Left ventricle myocardium inferior (tissue), 1 donor: ENCODE results near the gene RAB3IP. TPM values are rescaled to one million over a fixed set of nuclear protein-coding genes. Genes with fewer than 3 reads are reported as not detected.

Experiments
- DNase-seq: peaks from one replicate; pipeline ENCODE4 v3.0.0-alpha.2; 2020
- H3K27ac ChIP-seq: fragments of 200-600 bp; replicated peaks from 2 replicates; pipeline ENCODE4 v1.8.0; 2021
- H3K27me3 ChIP-seq: fragments of 200-600 bp; 2 replicates; pipeline ENCODE4 v1.8.0; 2021; ENCODE audit warnings: low read depth
- H3K36me3 ChIP-seq: fragments of 200-600 bp; 2 replicates; pipeline ENCODE4 v1.8.0; 2021
- H3K4me1 ChIP-seq: fragments of 200-600 bp; 2 replicates; pipeline ENCODE4 v1.8.0; 2021
- H3K4me3 ChIP-seq: fragments of 200-600 bp; 2 replicates; pipeline ENCODE4 v1.8.0; 2021; ENCODE audit warnings: mild to moderate bottlenecking, moderate library complexity
- H3K9me3 ChIP-seq: fragments of 200-600 bp; replicated peaks from 2 replicates; pipeline ENCODE4 v1.8.0; 2021
- CTCF ChIP-seq: fragments of 200-600 bp; IDR thresholded peaks from 2 replicates; pipeline ENCODE4 v1.8.0; 2021; ENCODE audit warnings: antibody characterized with exemption, mild to moderate bottlenecking, borderline replicate concordance
- intact Hi-C: fragments of 100-400 bp; cut with micrococcal nuclease; formaldehyde crosslinking; loops from one replicate; pipeline ENCODE4 v1.11.0; 2022
- total RNA-seq: library from RNA; stranded (reverse); fragmentation: NEBNext Ultra II Directional; extraction: Animal tissue kit (Norgen Biotek cat#: 25700); gene quantifications from one replicate; pipeline ENCODE4 v1.2.1, GENCODE V29; 2021
- donor health status: DM: no; HTN: yes; CAD: no; lungs with severe emphysema.

RAB3IP gene
- total RNA-seq, 1 donor from 2014 or later, result 23.0 TPM

GRCh38 chr12:69836015-69836414 is 97.4 kb downstream of the RAB3IP start:
- no peaks in the 10 kb centered on the region for H3K27me3 ChIP-seq
- no peaks in the 10 kb centered on the region for H3K36me3 ChIP-seq
- peaks cover 6% of the 10 kb centered on the region for H3K4me1 ChIP-seq
- no peak overlapping the region for H3K27ac ChIP-seq
- no peak overlapping the region for H3K4me3 ChIP-seq
- intact Hi-C loops, result no loop called here
- no peaks in the 10 kb centered on the region for H3K9me3 ChIP-seq
- TF ChIP-seq CTCF, result no peak
- no peak for DNase-seq

GRCh38 chr12:69837191-69837590 is 98.5 kb downstream of the RAB3IP start:
- no peaks in the 10 kb centered on the region for H3K9me3 ChIP-seq
- no peaks in the 10 kb centered on the region for H3K27me3 ChIP-seq
- no peak for TF ChIP-seq CTCF
- H3K27ac ChIP-seq, result no peak overlapping the region
- H3K4me3 ChIP-seq, result no peak overlapping the region
- DNase-seq, result no peak
- intact Hi-C loops, result no loop called here
- H3K4me1 ChIP-seq, result peaks cover 6% of the 10 kb centered on the region
- H3K36me3 ChIP-seq, result no peaks in the 10 kb centered on the region

- Histone ChIP-seq H3K4me3 (no peak overlapping the region), H3K4me1 (peaks cover 6% of the 10 kb centered on the region), H3K27ac (no peak overlapping the region), H3K36me3 (no peaks in the 10 kb centered on the region), H3K27me3 (no peaks in the 10 kb centered on the region), H3K9me3 (no peaks in the 10 kb centered on the region)
- intact Hi-C loops, result no loop called here
- no peak for DNase-seq
- TF ChIP-seq CTCF, result no peak
Observed at GRCh38 chr12:69837657-69838415, 99.2 kb downstream of the RAB3IP start.

GRCh38 chr12:69840727-69841126 is 102.1 kb downstream of the RAB3IP start:
- DNase-seq, result no peak
- Histone ChIP-seq H3K36me3 (no peaks in the 10 kb centered on the region), H3K4me3 (no peak overlapping the region), H3K9me3 (no peaks in the 10 kb centered on the region), H3K27ac (no peak overlapping the region), H3K27me3 (no peaks in the 10 kb centered on the region), H3K4me1 (no peaks in the 10 kb centered on the region)
- intact Hi-C loops, result no loop called here
- no peak for TF ChIP-seq CTCF

- Histone ChIP-seq H3K27me3 (no peaks in the 10 kb centered on the region), H3K4me1 (no peaks in the 10 kb centered on the region), H3K9me3 (no peaks in the 10 kb centered on the region), H3K27ac (no peak overlapping the region), H3K36me3 (no peaks in the 10 kb centered on the region), H3K4me3 (no peak overlapping the region)
- intact Hi-C loops, result no loop called here
- no peak for DNase-seq
- no peak for TF ChIP-seq CTCF
Observed at GRCh38 chr12:69843608-69844007, 104.9 kb downstream of the RAB3IP start.
